ENCODE measurements around the gene EXOC6B.

Gene EXOC6B

GRCh38 chr2:72261076-72261475 is 564.8 kb downstream of the EXOC6B start:
- Mint-ChIP-seq H3K27ac (no peak overlapping the region), H3K27me3 (ENCODE audit: low read depth) (no peaks in the 10 kb centered on the region), H3K36me3 (ENCODE audit: low read depth) (no peaks in the 10 kb centered on the region), H3K4me1 (peaks cover 22% of the 10 kb centered on the region), H3K9me3 (peaks cover 4% of the 10 kb centered on the region), H3K4me3 (no peak overlapping the region)
- TF ChIP-seq CTCF (IDR thresholded peaks at IDR 0.05; ENCODE audit: unreplicated experiment in 3 of 3): no peak

- no peaks in the 10 kb centered on the region for H3K27me3 Mint-ChIP-seq (ENCODE audit: low read depth)
Measured at GRCh38 chr2:72255540-72255939, 570.3 kb downstream of the EXOC6B start.

GRCh38 chr2:72254831-72255451 is 570.9 kb downstream of the EXOC6B start:
- no peak overlapping the region for H3K27ac Mint-ChIP-seq
- peaks cover 8% of the 10 kb centered on the region for H3K9me3 Mint-ChIP-seq
- TF ChIP-seq CTCF (IDR thresholded peaks at IDR 0.05; ENCODE audit: unreplicated experiment in 3 of 3): no peak
- H3K4me3 Mint-ChIP-seq: no peak overlapping the region
- H3K36me3 Mint-ChIP-seq (ENCODE audit: low read depth): peaks cover 3% of the 10 kb centered on the region
- H3K27me3 Mint-ChIP-seq (ENCODE audit: low read depth): no peaks in the 10 kb centered on the region
- no peaks in the 10 kb centered on the region for H3K4me1 Mint-ChIP-seq

More at GRCh38 chr2:72255540-72255939, 570.3 kb downstream of the EXOC6B start:
- peaks cover 8% of the 10 kb centered on the region for H3K9me3 Mint-ChIP-seq
- no peak for TF ChIP-seq CTCF (IDR thresholded peaks at IDR 0.05; ENCODE audit: unreplicated experiment in 3 of 3)
- no peak overlapping the region for H3K27ac Mint-ChIP-seq
- H3K4me1 Mint-ChIP-seq: no peaks in the 10 kb centered on the region
- no peak overlapping the region for H3K4me3 Mint-ChIP-seq
- H3K36me3 Mint-ChIP-seq (ENCODE audit: low read depth): peaks cover 3% of the 10 kb centered on the region

- Mint-ChIP-seq H3K4me3 (no peak overlapping the region), H3K4me1 (peaks cover 25% of the 10 kb centered on the region), H3K27me3 (ENCODE audit: low read depth) (no peaks in the 10 kb centered on the region)
Measured at GRCh38 chr2:72238311-72238710, 587.5 kb downstream of the EXOC6B start.

GRCh38 chr2:72237549-72237948 is 588.3 kb downstream of the EXOC6B start:
- TF ChIP-seq CTCF (IDR thresholded peaks at IDR 0.05; ENCODE audit: unreplicated experiment in 3 of 3): no peak
- peaks cover 3% of the 10 kb centered on the region for H3K9me3 Mint-ChIP-seq
- H3K27ac Mint-ChIP-seq: peak overlapping the region; percentile 1 to 56 (median 21)
- no peaks in the 10 kb centered on the region for H3K36me3 Mint-ChIP-seq (ENCODE audit: low read depth)
- H3K4me1 Mint-ChIP-seq: peaks cover 25% of the 10 kb centered on the region
- no peak overlapping the region for H3K4me3 Mint-ChIP-seq
- no peaks in the 10 kb centered on the region for H3K27me3 Mint-ChIP-seq (ENCODE audit: low read depth)

More at GRCh38 chr2:72238311-72238710, 587.5 kb downstream of the EXOC6B start:
- no peaks in the 10 kb centered on the region for H3K36me3 Mint-ChIP-seq (ENCODE audit: low read depth)
- no peak overlapping the region for H3K27ac Mint-ChIP-seq
- TF ChIP-seq CTCF (IDR thresholded peaks at IDR 0.05; ENCODE audit: unreplicated experiment in 3 of 3): no peak
- peaks cover 3% of the 10 kb centered on the region for H3K9me3 Mint-ChIP-seq

- peaks cover 25% of the 10 kb centered on the region for H3K4me1 Mint-ChIP-seq
- H3K36me3 Mint-ChIP-seq (ENCODE audit: low read depth): no peaks in the 10 kb centered on the region
- H3K4me3 Mint-ChIP-seq: no peak overlapping the region
- H3K27ac Mint-ChIP-seq: peak overlapping the region in 1 of 3 experiments; percentile 21
- H3K9me3 Mint-ChIP-seq: no peaks in the 10 kb centered on the region
- H3K27me3 Mint-ChIP-seq (ENCODE audit: low read depth): no peaks in the 10 kb centered on the region
- TF ChIP-seq CTCF (IDR thresholded peaks at IDR 0.05; ENCODE audit: unreplicated experiment in 3 of 3): no peak
Measured at GRCh38 chr2:72236445-72237067, 589.3 kb downstream of the EXOC6B start.
